ENCODE measurements around the gene LACRT.

LACRT gene

GRCh38 chr12:54587315-54587873 lies 47.3 kb downstream of the LACRT start:
- DNase-seq (ENCODE audit: low read depth) = no peak
- TF ChIP-seq, protein P1, sequence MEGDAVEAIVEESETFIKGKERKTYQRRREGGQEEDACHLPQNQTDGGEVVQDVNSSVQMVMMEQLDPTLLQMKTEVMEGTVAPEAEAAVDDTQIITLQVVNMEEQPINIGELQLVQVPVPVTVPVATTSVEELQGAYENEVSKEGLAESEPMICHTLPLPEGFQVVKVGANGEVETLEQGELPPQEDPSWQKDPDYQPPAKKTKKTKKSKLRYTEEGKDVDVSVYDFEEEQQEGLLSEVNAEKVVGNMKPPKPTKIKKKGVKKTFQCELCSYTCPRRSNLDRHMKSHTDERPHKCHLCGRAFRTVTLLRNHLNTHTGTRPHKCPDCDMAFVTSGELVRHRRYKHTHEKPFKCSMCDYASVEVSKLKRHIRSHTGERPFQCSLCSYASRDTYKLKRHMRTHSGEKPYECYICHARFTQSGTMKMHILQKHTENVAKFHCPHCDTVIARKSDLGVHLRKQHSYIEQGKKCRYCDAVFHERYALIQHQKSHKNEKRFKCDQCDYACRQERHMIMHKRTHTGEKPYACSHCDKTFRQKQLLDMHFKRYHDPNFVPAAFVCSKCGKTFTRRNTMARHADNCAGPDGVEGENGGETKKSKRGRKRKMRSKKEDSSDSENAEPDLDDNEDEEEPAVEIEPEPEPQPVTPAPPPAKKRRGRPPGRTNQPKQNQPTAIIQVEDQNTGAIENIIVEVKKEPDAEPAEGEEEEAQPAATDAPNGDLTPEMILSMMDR (IDR thresholded peaks at IDR 0.05; ENCODE audit: low read length, missing control alignments) = no peak
- no peak overlapping the region for H3K4me3 ChIP-seq (replicated peaks; ENCODE audit: low read depth, low read length)

GRCh38 chr12:54586620-54587019 lies 48.1 kb downstream of the LACRT start:
- H3K4me3 ChIP-seq (replicated peaks; ENCODE audit: low read depth, low read length) = no peak overlapping the region
- no peak for DNase-seq (ENCODE audit: low read depth)
- TF ChIP-seq, protein P1 (IDR thresholded peaks at IDR 0.05; ENCODE audit: low read length, missing control alignments) = no peak

DNA sequence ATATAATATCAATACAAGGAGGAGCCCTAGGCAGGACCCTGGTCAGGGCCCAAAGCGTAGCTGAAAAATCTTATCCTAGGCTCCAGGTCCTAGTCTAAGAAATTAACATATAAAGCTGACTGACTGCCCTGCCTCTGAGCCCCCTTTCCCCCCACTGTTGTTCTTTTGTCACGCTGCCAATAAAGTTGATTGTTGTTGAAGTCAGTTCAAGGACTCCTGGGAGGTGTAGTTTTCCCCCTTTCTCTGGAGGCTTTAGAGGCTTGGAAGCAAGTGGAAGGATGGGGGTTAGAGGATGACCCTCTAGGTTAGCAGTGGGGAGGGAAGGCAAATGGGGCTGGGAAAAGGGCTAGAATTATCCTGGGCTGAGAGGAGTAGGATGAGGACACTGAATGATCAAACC lies 49.5 kb downstream of the LACRT start:
- H3K4me3 ChIP-seq (replicated peaks; ENCODE audit: low read depth, low read length) = no peak overlapping the region
- no peak for DNase-seq (ENCODE audit: low read depth)
- TF ChIP-seq, protein P1 (IDR thresholded peaks at IDR 0.05; ENCODE audit: low read length, missing control alignments) = no peak

GRCh38 chr12:54584128-54584527 lies 50.6 kb downstream of the LACRT start:
- TF ChIP-seq, protein P1 (IDR thresholded peaks at IDR 0.05; ENCODE audit: low read length, missing control alignments) = no peak
- no peak for DNase-seq (ENCODE audit: low read depth)
- H3K4me3 ChIP-seq (replicated peaks; ENCODE audit: low read depth, low read length) = no peak overlapping the region

- no peak overlapping the region for H3K4me3 ChIP-seq (replicated peaks; ENCODE audit: low read depth, low read length)
- TF ChIP-seq, protein P1 (IDR thresholded peaks at IDR 0.05; ENCODE audit: low read length, missing control alignments) = no peak
- no peak for DNase-seq (ENCODE audit: low read depth)
Measured at GRCh38 chr12:54583726-54584125, 51.0 kb downstream of the LACRT start.

DNA sequence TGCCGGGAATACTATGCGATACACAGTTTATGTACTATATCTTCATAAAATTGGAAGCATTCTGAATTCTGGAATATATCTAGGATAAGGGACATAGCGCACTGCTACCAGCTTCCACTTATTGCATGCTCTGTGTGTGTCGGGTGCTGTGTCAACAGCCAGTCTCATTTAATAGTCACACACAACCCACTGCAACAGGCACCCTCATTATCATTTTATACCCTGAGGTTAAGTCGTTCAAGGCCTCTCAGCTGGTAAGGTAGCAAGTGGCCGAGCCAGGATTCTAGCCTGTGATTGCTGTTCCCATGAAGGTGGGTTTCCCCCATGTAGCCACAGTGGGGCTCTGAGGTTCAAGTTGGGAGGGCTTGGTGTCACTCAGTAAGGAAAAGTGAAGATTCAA lies 53.3 kb downstream of the LACRT start:
- no peak for DNase-seq (ENCODE audit: low read depth)
- TF ChIP-seq, protein P1 (IDR thresholded peaks at IDR 0.05; ENCODE audit: low read length, missing control alignments) = no peak
- H3K4me3 ChIP-seq (replicated peaks; ENCODE audit: low read depth, low read length) = no peak overlapping the region
